IPS-18c (cell line): ENCODE data around the gene CERS4.
"Not testable (repeated sequence)": the region's sequence is repeated elsewhere in the genome, so short reads cannot be mapped to it uniquely, and the experiment has no call there.

Source experiments
- H3K4me3 ChIP-seq: 2 replicates; pipeline ENCODE4 v1.7.0; 2013; ENCODE audit warnings: low read depth, mild to moderate bottlenecking, low read length, moderate library complexity; ENCODE audit not compliant: insufficient read depth
- H3K9me3 ChIP-seq: one replicate; pipeline ENCODE4 v1.6.1; 2013; ENCODE audit warnings: mild to moderate bottlenecking, low read length, moderate library complexity; ENCODE audit not compliant: control insufficient read depth, insufficient read depth

CERS4 gene

GRCh38 chr19:8233370-8233769 is 24.2 kb downstream of the CERS4 start:
- H3K9me3 ChIP-seq: no peaks in the 10 kb centered on the region
- no peak overlapping the region for H3K4me3 ChIP-seq

- H3K9me3 ChIP-seq: no peaks in the 10 kb centered on the region
- no peak overlapping the region for H3K4me3 ChIP-seq
These were observed 27.9 kb downstream of the CERS4 start for GRCh38 chr19:8237026-8237425.

DNA sequence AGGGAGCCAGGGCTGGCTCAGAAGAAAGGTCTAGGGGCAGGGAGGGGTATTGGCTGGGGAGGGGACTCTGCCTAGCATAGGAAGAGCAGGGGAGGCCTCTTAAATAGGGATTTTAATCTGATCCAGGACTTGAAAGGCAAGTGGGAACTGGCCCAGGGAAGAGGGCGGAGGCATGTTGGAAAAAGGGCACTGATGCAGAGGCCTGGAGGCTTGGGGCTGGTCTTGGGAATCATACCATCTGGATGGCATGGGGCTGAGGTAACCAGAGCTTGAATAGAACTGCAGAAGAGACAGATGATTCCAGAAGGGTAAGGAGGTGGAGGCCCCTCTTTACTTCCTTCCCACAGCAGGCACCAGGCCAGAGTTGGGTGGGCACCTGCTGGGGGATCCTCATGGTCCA is 29.1 kb downstream of the CERS4 start:
- no peak overlapping the region for H3K4me3 ChIP-seq
- H3K9me3 ChIP-seq: no peaks in the 10 kb centered on the region

GRCh38 chr19:8239528-8240273 is 30.5 kb downstream of the CERS4 start:
- no peak overlapping the region for H3K4me3 ChIP-seq

DNA sequence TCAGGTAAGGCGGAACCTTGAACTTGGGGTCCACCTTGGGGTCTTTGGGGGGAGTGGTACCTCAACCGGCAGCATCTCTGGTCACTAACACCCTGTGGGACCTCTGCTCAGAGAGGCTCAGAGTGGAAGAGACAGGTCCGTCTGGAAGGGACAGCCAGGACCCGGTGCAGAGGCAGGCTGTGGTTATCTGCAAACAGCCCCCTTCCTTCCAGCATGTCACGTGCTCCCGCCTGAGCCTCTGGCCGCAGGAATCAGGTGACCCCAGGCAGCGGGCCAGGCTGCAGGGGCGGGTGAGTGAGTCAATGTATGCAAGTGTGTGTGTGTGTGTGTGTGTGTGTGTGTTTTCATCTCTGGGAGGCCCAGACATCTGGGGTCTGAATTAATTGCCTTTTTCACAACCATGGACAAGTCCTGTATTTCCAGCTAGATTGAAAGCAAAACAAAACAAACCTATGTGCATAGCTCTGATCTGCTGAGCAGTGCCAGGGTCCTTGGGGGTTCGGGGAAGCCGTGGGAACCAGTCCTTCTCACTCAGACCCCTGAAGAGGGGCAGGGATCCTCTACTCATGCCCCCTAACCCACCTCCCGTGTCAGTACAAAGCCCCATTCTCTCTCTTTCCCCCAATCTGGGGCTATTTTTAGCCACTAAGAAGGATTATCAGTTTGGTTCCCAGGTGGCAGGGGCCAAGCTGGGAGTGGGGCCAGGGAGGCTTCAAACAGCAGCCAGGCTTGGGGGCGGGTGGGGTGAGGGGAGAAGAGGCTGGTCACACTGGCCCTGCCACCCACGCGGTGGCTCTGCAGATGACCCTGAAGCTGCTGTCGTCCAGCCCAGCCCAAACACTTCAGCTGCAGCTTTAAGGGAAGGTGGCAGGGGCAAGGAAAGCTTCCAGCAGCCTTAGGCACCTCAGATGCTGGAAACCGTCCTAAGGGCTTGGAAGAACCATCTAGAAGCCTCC is 31.4 kb downstream of the CERS4 start:
- Histone ChIP-seq H3K4me3 (no peak overlapping the region), H3K9me3 (no peaks in the 10 kb centered on the region)

More at GRCh38 chr19:8239528-8240273, 30.5 kb downstream of the CERS4 start:
- H3K9me3 ChIP-seq: no peaks in the 10 kb centered on the region

- no peak overlapping the region for H3K4me3 ChIP-seq
These were observed 32.5 kb downstream of the CERS4 start for GRCh38 chr19:8241646-8242045.

DNA sequence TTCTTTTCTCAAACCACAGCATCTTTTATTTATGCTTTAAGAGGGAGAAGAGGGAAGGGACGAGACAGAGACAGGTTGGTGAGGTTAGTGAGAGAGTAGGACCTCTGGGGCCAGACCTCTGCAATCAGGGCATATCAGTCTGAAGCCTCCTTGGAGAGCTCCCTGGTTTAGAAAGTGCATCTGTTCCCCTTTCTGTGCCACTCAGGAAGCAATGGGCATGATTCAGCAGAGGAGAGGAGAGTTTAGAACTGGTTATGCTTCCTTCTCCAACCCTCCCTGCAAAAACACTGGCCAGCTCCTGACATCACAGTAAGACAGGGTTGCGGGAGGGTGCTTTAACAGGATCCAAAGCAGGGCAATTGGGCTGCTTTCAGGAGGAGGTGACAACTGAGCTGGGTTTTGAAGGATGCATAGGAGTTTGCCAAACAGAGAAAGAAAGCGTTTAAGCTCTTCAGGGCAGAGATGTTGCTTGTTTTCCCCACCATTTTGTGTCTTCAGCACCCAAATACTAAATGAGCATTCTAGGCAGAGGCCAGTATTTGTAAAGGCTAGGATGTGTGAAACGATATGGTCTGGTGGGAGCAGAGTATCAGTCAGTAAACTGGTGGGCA is 33.1 kb downstream of the CERS4 start:
- Histone ChIP-seq H3K4me3 (no peak overlapping the region), H3K9me3 (no peaks in the 10 kb centered on the region)

More at GRCh38 chr19:8241646-8242045, 32.5 kb downstream of the CERS4 start:
- no peaks in the 10 kb centered on the region for H3K9me3 ChIP-seq

DNA sequence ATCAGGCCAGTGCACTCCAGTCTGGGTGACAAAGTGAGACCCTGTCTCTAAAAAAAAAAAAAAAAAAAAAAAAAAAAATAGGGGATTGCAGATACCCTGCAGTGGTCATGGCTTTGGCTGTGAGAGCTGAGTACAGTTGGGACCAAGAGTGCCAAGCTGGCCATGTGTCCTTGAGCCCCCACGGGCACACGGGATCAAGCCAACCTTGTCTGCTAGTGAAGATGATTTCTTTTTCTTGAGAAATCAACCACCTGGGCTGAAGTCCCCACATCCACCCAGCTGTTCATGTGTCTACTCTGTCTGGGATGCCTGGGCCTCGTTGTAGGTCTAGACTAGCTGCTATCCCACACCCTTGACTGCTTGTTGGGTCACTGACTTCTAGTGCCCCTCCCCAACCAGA is 34.0 kb downstream of the CERS4 start:
- Histone ChIP-seq H3K9me3 (no peaks in the 10 kb centered on the region), H3K4me3 (no peak overlapping the region)

DNA sequence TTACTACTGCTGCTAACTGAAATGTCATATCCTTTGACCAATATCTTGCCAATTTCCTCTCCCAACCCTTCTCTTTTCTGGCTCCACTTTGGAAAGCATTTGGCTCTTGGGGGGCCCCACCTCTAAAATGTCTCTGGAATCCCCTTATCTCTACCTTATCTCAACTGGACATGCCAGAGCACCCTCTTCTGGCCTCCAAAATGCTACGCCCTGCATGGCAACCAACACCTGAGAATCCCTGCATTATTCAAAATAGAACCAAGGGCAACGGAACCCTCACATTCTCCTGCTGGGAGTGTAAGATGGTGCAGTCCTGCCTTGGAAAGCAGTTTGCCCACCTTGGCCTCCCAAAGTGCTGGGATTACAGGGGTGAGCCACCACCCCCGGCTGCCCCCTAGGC is 35.3 kb downstream of the CERS4 start:
- no peak overlapping the region for H3K4me3 ChIP-seq
- no peaks in the 10 kb centered on the region for H3K9me3 ChIP-seq

GRCh38 chr19:8245869-8246835 is 37.0 kb downstream of the CERS4 start:
- no peaks in the 10 kb centered on the region for H3K9me3 ChIP-seq
- no peak overlapping the region for H3K4me3 ChIP-seq

GRCh38 chr19:8247129-8247890 is 38.1 kb downstream of the CERS4 start:
- H3K4me3 ChIP-seq, H3K9me3 ChIP-seq: not testable (repeated sequence)

- H3K9me3 ChIP-seq: no peaks in the 10 kb centered on the region
These were observed 39.5 kb downstream of the CERS4 start for GRCh38 chr19:8248348-8249328.

DNA sequence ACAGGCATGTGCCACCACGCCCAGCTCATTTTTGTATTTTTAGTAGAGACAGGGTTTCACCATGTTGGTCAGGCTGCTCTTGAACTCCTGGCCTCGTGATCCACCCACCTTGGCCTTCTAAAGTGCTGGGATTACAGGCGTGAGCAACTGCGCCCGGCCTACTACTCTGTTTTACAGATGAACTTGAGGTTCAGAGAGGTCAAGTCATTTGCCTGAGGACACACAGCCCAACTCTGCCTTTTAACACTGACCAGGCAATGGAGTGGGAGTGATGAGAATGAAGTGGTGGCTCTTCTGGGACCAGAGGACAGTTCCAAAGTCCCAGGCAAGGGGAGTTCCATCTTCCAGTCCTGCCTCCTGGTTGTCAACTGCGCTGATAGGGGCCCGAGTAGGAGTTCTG is 41.4 kb downstream of the CERS4 start:
- H3K9me3 ChIP-seq: no peaks in the 10 kb centered on the region
- H3K4me3 ChIP-seq: no peak overlapping the region

More at GRCh38 chr19:8248348-8249328, 39.5 kb downstream of the CERS4 start:
- H3K4me3 ChIP-seq: no peak overlapping the region

- Histone ChIP-seq H3K9me3 (no peaks in the 10 kb centered on the region), H3K4me3 (no peak overlapping the region)
These were observed 41.9 kb downstream of the CERS4 start for GRCh38 chr19:8251025-8251472.
